Measurements from ENCODE around the gene MYLK4.

DNA sequence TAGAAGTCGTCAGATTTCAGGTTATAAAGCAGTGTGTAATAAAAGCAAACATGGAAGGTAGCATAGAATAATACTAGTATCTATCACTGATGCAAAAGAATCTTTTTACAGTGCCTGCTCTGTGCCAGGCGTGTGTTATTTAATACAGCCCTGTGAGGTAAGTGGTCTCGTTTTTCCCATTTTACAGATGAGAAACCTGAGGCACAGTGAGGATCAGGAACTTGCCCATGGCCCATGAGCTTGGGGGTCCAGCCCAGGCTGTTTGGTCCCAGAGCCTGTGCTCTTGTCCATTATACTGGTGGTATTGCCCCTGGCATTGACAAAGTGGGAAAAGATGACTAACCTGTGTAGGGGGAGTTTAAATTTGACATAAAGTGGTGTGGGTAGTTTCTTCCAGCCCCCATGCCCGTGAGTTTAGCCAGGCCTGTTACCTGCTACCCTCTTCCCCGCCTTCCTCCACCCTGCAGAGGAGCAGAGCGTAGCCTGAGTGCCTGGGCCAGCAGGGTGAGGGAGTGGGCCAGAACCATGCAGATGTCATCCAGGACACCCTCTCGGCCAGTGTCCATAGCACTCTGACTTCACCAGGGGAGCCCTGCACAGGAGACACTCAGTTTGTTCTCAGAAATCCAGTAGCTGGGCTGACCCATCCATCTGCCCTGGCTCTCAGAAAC is 31.1 kb upstream of the MYLK4 start:
- TF ChIP-seq, protein P1, sequence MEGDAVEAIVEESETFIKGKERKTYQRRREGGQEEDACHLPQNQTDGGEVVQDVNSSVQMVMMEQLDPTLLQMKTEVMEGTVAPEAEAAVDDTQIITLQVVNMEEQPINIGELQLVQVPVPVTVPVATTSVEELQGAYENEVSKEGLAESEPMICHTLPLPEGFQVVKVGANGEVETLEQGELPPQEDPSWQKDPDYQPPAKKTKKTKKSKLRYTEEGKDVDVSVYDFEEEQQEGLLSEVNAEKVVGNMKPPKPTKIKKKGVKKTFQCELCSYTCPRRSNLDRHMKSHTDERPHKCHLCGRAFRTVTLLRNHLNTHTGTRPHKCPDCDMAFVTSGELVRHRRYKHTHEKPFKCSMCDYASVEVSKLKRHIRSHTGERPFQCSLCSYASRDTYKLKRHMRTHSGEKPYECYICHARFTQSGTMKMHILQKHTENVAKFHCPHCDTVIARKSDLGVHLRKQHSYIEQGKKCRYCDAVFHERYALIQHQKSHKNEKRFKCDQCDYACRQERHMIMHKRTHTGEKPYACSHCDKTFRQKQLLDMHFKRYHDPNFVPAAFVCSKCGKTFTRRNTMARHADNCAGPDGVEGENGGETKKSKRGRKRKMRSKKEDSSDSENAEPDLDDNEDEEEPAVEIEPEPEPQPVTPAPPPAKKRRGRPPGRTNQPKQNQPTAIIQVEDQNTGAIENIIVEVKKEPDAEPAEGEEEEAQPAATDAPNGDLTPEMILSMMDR (IDR thresholded peaks at IDR 0.05), result no peak
- TF ChIP-seq POLR2A (IDR thresholded peaks at IDR 0.05; ENCODE audit: low read depth), result no peak
